Smooth muscle cell (in vitro differentiated cells): ENCODE results near the gene ARR3. TPM values are rescaled to one million over a fixed set of nuclear protein-coding genes. Genes with fewer than 3 reads are reported as not detected.
A peak's percentile ranks its signal among the peaks of the same experiment; 100 is the strongest.

Source experiments
- DNase-seq: peaks from one replicate; lab custom pipeline; 2025; ENCODE audit not compliant: unreplicated experiment; lab: John Stamatoyannopoulos, UW
- H2AFZ ChIP-seq: fragments of 200-600 bp; sonication (generic); 2 replicates; pipeline ENCODE4 v1.6.0; 2016; ENCODE audit warnings: antibody characterized with exemption, low read depth, mild to moderate bottlenecking
- H3F3A ChIP-seq: fragments of 200-600 bp; sonication (generic); 2 replicates; pipeline ENCODE4 v1.6.0; 2017; ENCODE audit warnings: antibody characterized with exemption, low read depth
- H3K27ac ChIP-seq: fragments of 200-600 bp; sonication (generic); 2 replicates; pipeline ENCODE4 v1.5.1; 2016; ENCODE audit warnings: low read depth, mild to moderate bottlenecking
- H3K27me3 ChIP-seq: fragments of 200-600 bp; sonication (generic); 2 replicates; pipeline ENCODE4 v1.6.1; 2016; ENCODE audit warnings: low read depth, mild to moderate bottlenecking
- H3K36me3 ChIP-seq: fragments of 200-600 bp; sonication (generic); 2 replicates; pipeline ENCODE4 v1.5.1; 2016; ENCODE audit warnings: low read depth
- H3K4me1 ChIP-seq: fragments of 200-600 bp; sonication (generic); 2 replicates; pipeline ENCODE4 v1.5.1; 2016; ENCODE audit warnings: low read depth
- H3K4me2 ChIP-seq: fragments of 200-600 bp; sonication (generic); 2 replicates; pipeline ENCODE4 v1.6.0; 2016; ENCODE audit warnings: mild to moderate bottlenecking
- H3K4me3 ChIP-seq: fragments of 200-600 bp; sonication (generic); 2 replicates; pipeline ENCODE4 v1.5.1; 2016; ENCODE audit warnings: mild to moderate bottlenecking
- H3K79me2 ChIP-seq: fragments of 200-600 bp; sonication (generic); 2 replicates; pipeline ENCODE4 v1.6.0; 2016; ENCODE audit warnings: low read depth, mild to moderate bottlenecking
- H3K9ac ChIP-seq: fragments of 200-600 bp; sonication (generic); 2 replicates; pipeline ENCODE4 v1.6.0; 2016; ENCODE audit warnings: low read depth
- H3K9me3 ChIP-seq: fragments of 200-600 bp; sonication (generic); replicated peaks from 2 replicates; pipeline ENCODE4 v1.5.1; 2016; ENCODE audit warnings: low read depth
- H4K20me1 ChIP-seq: fragments of 200-600 bp; sonication (generic); 2 replicates; pipeline ENCODE4 v1.6.0; 2016; ENCODE audit warnings: low read depth
- CTCF ChIP-seq: fragments of 200-600 bp; sonication (generic); IDR thresholded peaks from 2 replicates; pipeline ENCODE4 v1.5.1; 2017; ENCODE audit warnings: borderline replicate concordance, mild to moderate bottlenecking, antibody characterized with exemption; ENCODE audit not compliant: insufficient read depth, poor library complexity, severe bottlenecking
- WGBS: methylation state at CpG from one replicate; pipeline ENCODE4 v1.1.7; 2016; ENCODE audit warnings: low lambda C conversion rate; 5-methylcytosine and 5-hydroxymethylcytosine counted together
- polyA plus RNA-seq: library from polyadenylated mRNA; unstranded; fragments of >200 nt; fragmentation: Nextera tagmentation; extraction: Ambion mirVana; gene quantifications from 2 replicates; pipeline ENCODE4 v1.2.1, GENCODE V29; 2016
- total RNA-seq: library from RNA; depleted of rRNA; stranded (reverse); fragments of >200 nt; gene quantifications from 2 replicates; pipeline ENCODE4 v1.2.3, GENCODE V29; 2014

ARR3 gene
- total and polyA plus RNA-seq, 2 experiments from 2014 or later: not detected

GRCh38 chrX:70254063-70254400 is 14.1 kb upstream of the ARR3 start:
- 79% methylated on average over 1 of the region's 1 CpG for WGBS
- no peaks in the 10 kb centered on the region for H3K9me3 ChIP-seq

GRCh38 chrX:70254909-70255308 is 13.2 kb upstream of the ARR3 start:
- DNase-seq: no peak
- no peaks in the 10 kb centered on the region for H3F3A ChIP-seq
- no peak overlapping the region for H3K4me2 ChIP-seq
- no peak for TF ChIP-seq CTCF
- no peaks in the 10 kb centered on the region for H3K4me1 ChIP-seq
- no peaks in the 10 kb centered on the region for H3K36me3 ChIP-seq
- H3K27me3 ChIP-seq: no peaks in the 10 kb centered on the region
- H3K9ac ChIP-seq: no peak overlapping the region
- H4K20me1 ChIP-seq: no peaks in the 10 kb centered on the region
- no peak overlapping the region for H3K4me3 ChIP-seq
- H3K9me3 ChIP-seq: no peaks in the 10 kb centered on the region
- peak overlapping the region; percentile 87 for H3K27ac ChIP-seq
- no peak overlapping the region for H2AFZ ChIP-seq
- WGBS: 82% methylated on average over 3 of the region's 3 CpGs
- H3K79me2 ChIP-seq: no peaks in the 10 kb centered on the region

More at GRCh38 chrX:70254063-70254400, 14.1 kb upstream of the ARR3 start:
- peak overlapping the region; percentile 17 for H3K9ac ChIP-seq
- H3K4me3 ChIP-seq: no peak overlapping the region
- TF ChIP-seq CTCF: no peak
- H3K36me3 ChIP-seq: no peaks in the 10 kb centered on the region
- H3K4me2 ChIP-seq: no peak overlapping the region
- H3K27ac ChIP-seq: peak overlapping the region; percentile 87
- no peaks in the 10 kb centered on the region for H3K79me2 ChIP-seq
- no peaks in the 10 kb centered on the region for H4K20me1 ChIP-seq
- no peaks in the 10 kb centered on the region for H3K27me3 ChIP-seq
- no peak for DNase-seq
- no peak overlapping the region for H2AFZ ChIP-seq
- no peaks in the 10 kb centered on the region for H3F3A ChIP-seq
- H3K4me1 ChIP-seq: no peaks in the 10 kb centered on the region

GRCh38 chrX:70255452-70255851 is 12.7 kb upstream of the ARR3 start:
- no peaks in the 10 kb centered on the region for H3K9me3 ChIP-seq
- H3K4me3 ChIP-seq: no peak overlapping the region
- H3K27ac ChIP-seq: no peak overlapping the region
- no peaks in the 10 kb centered on the region for H3K36me3 ChIP-seq
- H3F3A ChIP-seq: no peaks in the 10 kb centered on the region
- H2AFZ ChIP-seq: no peak overlapping the region
- DNase-seq: no peak
- H4K20me1 ChIP-seq: no peaks in the 10 kb centered on the region
- H3K79me2 ChIP-seq: no peaks in the 10 kb centered on the region
- no peaks in the 10 kb centered on the region for H3K27me3 ChIP-seq
- no peak overlapping the region for H3K9ac ChIP-seq
- no peaks in the 10 kb centered on the region for H3K4me1 ChIP-seq
- no peak for TF ChIP-seq CTCF
- 77% methylated on average over 2 of the region's 2 CpGs for WGBS
- no peak overlapping the region for H3K4me2 ChIP-seq

- no peak for DNase-seq
- H3K27me3 ChIP-seq: no peaks in the 10 kb centered on the region
- 66% methylated on average over 5 of the region's 5 CpGs for WGBS
Observed at GRCh38 chrX:70257423-70258288, 10.5 kb upstream of the ARR3 start.

More at GRCh38 chrX:70257423-70258288, 10.5 kb upstream of the ARR3 start:
- no peaks in the 10 kb centered on the region for H3K9me3 ChIP-seq
- no peaks in the 10 kb centered on the region for H3K36me3 ChIP-seq
- no peak overlapping the region for H3K4me3 ChIP-seq
- no peak overlapping the region for H2AFZ ChIP-seq
- H3K9ac ChIP-seq: no peak overlapping the region
- no peak for TF ChIP-seq CTCF
- no peak overlapping the region for H3K27ac ChIP-seq
- H3F3A ChIP-seq: no peaks in the 10 kb centered on the region
- no peaks in the 10 kb centered on the region for H4K20me1 ChIP-seq
- no peaks in the 10 kb centered on the region for H3K79me2 ChIP-seq
- H3K4me2 ChIP-seq: no peak overlapping the region
- H3K4me1 ChIP-seq: no peaks in the 10 kb centered on the region
